HPDE6-E6E7 (cell line): ENCODE results near the gene ANO6.

Experiments
- DNase-seq: peaks from one replicate; pipeline ENCODE4 v3.0.0; 2011; ENCODE audit warnings: missing footprints; ENCODE audit errors: extremely low spot score

The ANO6 gene

GRCh38 chr12:45276154-45276755 is 60.4 kb downstream of the ANO6 start:
- no peak for DNase-seq

GRCh38 chr12:45278447-45278846 is 62.6 kb downstream of the ANO6 start:
- no peak for DNase-seq

GRCh38 chr12:45279931-45280830 is 64.3 kb downstream of the ANO6 start:
- no peak for DNase-seq

- no peak for DNase-seq
Observed at GRCh38 chr12:45281994-45282393, 66.1 kb downstream of the ANO6 start.

GRCh38 chr12:45282411-45282810 is 66.5 kb downstream of the ANO6 start:
- DNase-seq: no peak

GRCh38 chr12:45284096-45284901 is 68.4 kb downstream of the ANO6 start:
- DNase-seq: no peak

- DNase-seq: no peak
Observed at GRCh38 chr12:45285717-45286116, 69.8 kb downstream of the ANO6 start.

- DNase-seq: no peak
Observed at GRCh38 chr12:45286621-45287020, 70.7 kb downstream of the ANO6 start.

- DNase-seq: no peak
Observed at GRCh38 chr12:45289245-45290215, 73.6 kb downstream of the ANO6 start.

- peak; percentile 70 for DNase-seq
Observed at GRCh38 chr12:45290216-45290605, 74.3 kb downstream of the ANO6 start.

GRCh38 chr12:45291518-45291917 is 75.6 kb downstream of the ANO6 start:
- DNase-seq: no peak

GRCh38 chr12:45292486-45293195 is 76.7 kb downstream of the ANO6 start:
- no peak for DNase-seq

GRCh38 chr12:45294906-45295305 is 79.0 kb downstream of the ANO6 start:
- no peak for DNase-seq

- no peak for DNase-seq
Observed at GRCh38 chr12:45296046-45296586, 80.2 kb downstream of the ANO6 start.

GRCh38 chr12:45298047-45298446 is 82.2 kb downstream of the ANO6 start:
- DNase-seq: no peak

- DNase-seq: peak; percentile 35
Observed at GRCh38 chr12:45298721-45299692, 83.1 kb downstream of the ANO6 start.

- DNase-seq: no peak
Observed at GRCh38 chr12:45302621-45303369, 86.9 kb downstream of the ANO6 start.

GRCh38 chr12:45303945-45304344 is 88.0 kb downstream of the ANO6 start:
- DNase-seq: no peak
